Panc1 (cell line): ENCODE data around the gene ZNF443. TPM values are rescaled to one million over a fixed set of nuclear protein-coding genes. Genes with fewer than 3 reads are reported as not detected.
"Not testable (repeated sequence)": the region's sequence is repeated elsewhere in the genome, so short reads cannot be mapped to it uniquely, and the experiment has no call there.

Experiments
- ATAC-seq: fragments of 200-7000 bp; cut with Tn5 transposase; 2 replicates; pipeline ENCODE4 v1.9.1; 2020; ENCODE audit warnings: mild to moderate bottlenecking, moderate library complexity
- BruUV-seq: library from RNA; stranded (reverse); fragments of 400-500 nt; replicated peaks from 2 replicates; lab custom pipeline; 2021; lab: Mats Ljungman, UMichigan
- CTCF ChIA-PET: fragments of 300-600 bp; sonication (Branson Sonifier 250); formaldehyde crosslinking; loops from one replicate; lab custom pipeline; 2022; ENCODE audit warnings: antibody characterized with exemption; lab: Charles Lee
- POLR2A ChIA-PET: fragments of 300-600 bp; sonication (Branson Sonifier 250); formaldehyde crosslinking; loops from one replicate; lab custom pipeline; 2022; ENCODE audit warnings: antibody characterized with exemption; lab: Charles Lee
- DNase-seq: peaks from one replicate; pipeline ENCODE4 v3.0.0-alpha.2; 2010; ENCODE audit warnings: low read depth, low spot score
- H3K27ac ChIP-seq: 2 replicates; pipeline ENCODE4 v1.5.1; 2011; ENCODE audit warnings: mild to moderate bottlenecking, low read length, inconsistent platforms
- H3K27me3 ChIP-seq: fragments of 200-500 bp; sonication (Bioruptor generic); 2 replicates; pipeline ENCODE4 v1.6.0; 2014; ENCODE audit warnings: low read length, inconsistent platforms; ENCODE audit not compliant: control insufficient read depth, insufficient read depth
- H3K36me3 ChIP-seq: fragments of 200-500 bp; sonication (Bioruptor generic); 2 replicates; pipeline ENCODE4 v1.5.1; 2014; ENCODE audit warnings: inconsistent platforms, mild to moderate bottlenecking, low read length, moderate library complexity; ENCODE audit not compliant: control insufficient read depth, insufficient read depth
- H3K4me1 ChIP-seq: 2 replicates; pipeline ENCODE4 v1.5.1; 2011; ENCODE audit warnings: inconsistent platforms, mild to moderate bottlenecking, low read length, moderate library complexity; ENCODE audit not compliant: control insufficient read depth, insufficient read depth
- H3K4me3 ChIP-seq, 2 experiments: 2 replicates each; pipeline ENCODE4 v1.5.1; 2011 to 2012; ENCODE audit warnings: low read depth in 2 of 2, low read length in 2 of 2, mild to moderate bottlenecking in 2 of 2, inconsistent platforms in 1 of 2, moderate library complexity in 1 of 2
- H3K9me3 ChIP-seq: fragments of 200-500 bp; sonication (Bioruptor generic); 2 replicates; pipeline ENCODE4 v1.5.1; 2014; ENCODE audit warnings: low read depth, mild to moderate bottlenecking, inconsistent platforms, low read length, moderate library complexity; ENCODE audit not compliant: control insufficient read depth, insufficient read depth
- POLR2AphosphoS5 ChIP-seq: IDR thresholded peaks from 2 replicates; pipeline ENCODE4 v1.6.1; 2012; ENCODE audit warnings: mild to moderate bottlenecking, low read depth, low read length, moderate library complexity
- SIN3A ChIP-seq: IDR thresholded peaks from 2 replicates; pipeline ENCODE4 v1.6.1; 2012; ENCODE audit warnings: low read depth, mild to moderate bottlenecking, low read length, moderate library complexity, borderline replicate concordance; ENCODE audit not compliant: insufficient read depth
- TCF7L2 ChIP-seq: IDR thresholded peaks from 2 replicates; pipeline ENCODE4 v1.6.1; 2011; ENCODE audit warnings: mild to moderate bottlenecking, low read depth, low read length, inconsistent platforms
- in situ Hi-C: cut with HindIII; loops from 2 replicates; pipeline ENCODE4 v1.10.0; 2016; ENCODE audit warnings: low sequenced_read_pairs, low pct_unique_long_range_greater_than_20kb
- intact Hi-C: fragments of 100-400 bp; cut with micrococcal nuclease; formaldehyde crosslinking; loops from one replicate; pipeline ENCODE4 v1.10.0; 2022; ENCODE audit not compliant: unreplicated experiment
- total RNA-seq: library from RNA; stranded (reverse); gene quantifications from one replicate; pipeline ENCODE4 v1.2.1, GENCODE V29; 2021; ENCODE audit not compliant: unreplicated experiment
- TF ChIP-seq, protein P1 (sequence below): fragments of 450-650 bp; IDR thresholded peaks from 2 replicates; pipeline ENCODE4 v1.5.1; 2017; ENCODE audit warnings: mild to moderate bottlenecking
- TF ChIP-seq, protein P2 (sequence below), 2 experiments: IDR thresholded peaks; 2 replicates each; pipeline ENCODE4 v1.6.1; 2011 to 2012; ENCODE audit warnings: low read depth in 2 of 2, control low read depth in 1 of 2, low read length in 1 of 2, mild to moderate bottlenecking in 1 of 2, moderate library complexity in 1 of 2; ENCODE audit not compliant: insufficient read depth in 1 of 2

ZNF443 gene
- total RNA-seq, 1 experiment from 2014 or later, result 6.0 TPM

DNA sequence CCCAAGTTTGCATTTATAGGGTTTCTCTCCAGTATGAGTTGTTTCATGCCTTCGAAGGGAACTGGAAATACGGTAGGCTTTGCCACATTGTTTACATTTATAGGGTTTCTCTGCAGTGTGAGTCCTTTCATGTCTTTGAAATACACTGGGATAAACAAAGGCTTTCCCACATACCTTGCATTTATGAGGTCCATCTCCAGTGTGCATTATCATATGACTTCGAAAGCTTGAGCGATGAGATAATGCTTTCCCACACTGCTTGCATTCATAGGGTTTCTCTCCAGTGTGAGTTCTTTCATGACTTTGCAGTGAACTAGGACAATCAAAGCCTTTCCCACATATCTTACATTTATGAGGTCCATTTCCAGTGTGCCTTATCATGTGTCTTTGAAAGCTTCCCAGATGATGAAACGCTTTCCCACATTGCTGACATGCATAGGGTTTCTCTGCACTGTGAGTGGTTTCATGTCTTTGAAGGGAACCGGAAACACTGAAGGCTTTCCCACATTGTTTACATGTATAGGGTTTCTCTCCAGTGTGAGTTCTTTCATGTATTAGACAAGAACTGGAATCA, 10.0 kb downstream of the ZNF443 start:
- H3K4me1 ChIP-seq, H3K27ac ChIP-seq, POLR2A ChIA-PET, H3K27me3 ChIP-seq, H3K4me3 ChIP-seq, in situ Hi-C loops, H3K36me3 ChIP-seq, intact Hi-C loops, ATAC-seq, CTCF ChIA-PET, DNase-seq: not testable (repeated sequence)
- H3K9me3 ChIP-seq, result peaks cover 18% of the 10 kb centered on the region; the same call in 1 of the 2 replicates
- TSS peak; percentile 6 for BruUV-seq

DNA sequence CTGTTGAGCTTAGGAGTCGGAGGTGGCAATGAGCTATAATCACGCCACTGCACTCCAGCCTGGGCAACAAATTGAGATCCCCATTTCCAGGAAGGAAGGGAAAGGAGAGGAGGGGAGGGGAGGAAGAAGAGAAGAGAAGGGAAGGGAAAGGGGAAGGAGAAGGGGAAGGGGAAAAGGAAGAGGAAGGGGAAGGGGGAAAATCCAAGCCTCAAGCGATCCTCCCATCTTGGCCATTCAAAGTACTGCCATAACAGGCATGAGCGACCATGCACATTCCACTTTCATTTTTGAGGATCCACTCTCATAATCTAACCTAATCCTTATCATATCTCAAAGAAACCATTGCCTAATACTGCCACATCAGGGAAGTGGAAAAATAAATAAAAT, 14.9 kb downstream of the ZNF443 start:
- in situ Hi-C loops, result no loop called here
- no peaks in the 10 kb centered on the region for H3K36me3 ChIP-seq
- POLR2A ChIA-PET, result no interaction called here

DNA sequence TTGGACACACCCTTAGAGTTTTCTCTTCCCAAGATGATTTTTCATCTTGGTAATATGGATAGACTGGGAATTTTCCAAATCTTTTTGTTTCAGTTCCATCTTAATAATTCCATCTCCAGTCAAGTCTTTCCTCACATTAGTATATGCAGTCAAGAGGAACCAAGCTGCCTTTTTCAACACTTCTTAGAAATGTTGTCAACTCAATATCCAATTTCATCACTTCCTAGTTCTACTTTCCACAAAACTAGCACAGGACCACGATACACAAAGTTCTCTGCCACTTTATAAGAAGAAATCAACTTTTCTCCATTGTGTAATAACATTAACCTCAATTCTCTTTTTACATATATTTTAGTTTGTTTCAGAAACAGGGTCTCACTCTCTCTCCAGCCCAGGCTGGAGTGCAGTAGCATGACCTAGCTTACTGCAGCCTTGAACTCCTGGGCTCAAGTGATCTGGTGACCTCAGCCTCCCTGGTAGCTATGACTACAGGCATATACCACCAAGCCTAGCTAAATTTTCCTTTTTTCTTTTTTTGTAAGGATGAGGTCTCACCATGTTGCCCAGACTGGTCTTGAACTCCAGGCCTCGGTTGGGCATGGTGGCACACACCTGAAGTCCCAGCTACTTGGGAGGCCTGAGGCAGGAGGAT, 15.5 kb downstream of the ZNF443 start:
- H3K4me3 ChIP-seq, result no peak overlapping the region
- POLR2A ChIA-PET, result no interaction called here
- H3K27ac ChIP-seq, result no peak overlapping the region
- TF ChIP-seq TCF7L2, result no peak
- TF ChIP-seq, protein P1, sequence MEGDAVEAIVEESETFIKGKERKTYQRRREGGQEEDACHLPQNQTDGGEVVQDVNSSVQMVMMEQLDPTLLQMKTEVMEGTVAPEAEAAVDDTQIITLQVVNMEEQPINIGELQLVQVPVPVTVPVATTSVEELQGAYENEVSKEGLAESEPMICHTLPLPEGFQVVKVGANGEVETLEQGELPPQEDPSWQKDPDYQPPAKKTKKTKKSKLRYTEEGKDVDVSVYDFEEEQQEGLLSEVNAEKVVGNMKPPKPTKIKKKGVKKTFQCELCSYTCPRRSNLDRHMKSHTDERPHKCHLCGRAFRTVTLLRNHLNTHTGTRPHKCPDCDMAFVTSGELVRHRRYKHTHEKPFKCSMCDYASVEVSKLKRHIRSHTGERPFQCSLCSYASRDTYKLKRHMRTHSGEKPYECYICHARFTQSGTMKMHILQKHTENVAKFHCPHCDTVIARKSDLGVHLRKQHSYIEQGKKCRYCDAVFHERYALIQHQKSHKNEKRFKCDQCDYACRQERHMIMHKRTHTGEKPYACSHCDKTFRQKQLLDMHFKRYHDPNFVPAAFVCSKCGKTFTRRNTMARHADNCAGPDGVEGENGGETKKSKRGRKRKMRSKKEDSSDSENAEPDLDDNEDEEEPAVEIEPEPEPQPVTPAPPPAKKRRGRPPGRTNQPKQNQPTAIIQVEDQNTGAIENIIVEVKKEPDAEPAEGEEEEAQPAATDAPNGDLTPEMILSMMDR, result no peak
- no peak for TF ChIP-seq SIN3A
- TF ChIP-seq, protein P2, sequence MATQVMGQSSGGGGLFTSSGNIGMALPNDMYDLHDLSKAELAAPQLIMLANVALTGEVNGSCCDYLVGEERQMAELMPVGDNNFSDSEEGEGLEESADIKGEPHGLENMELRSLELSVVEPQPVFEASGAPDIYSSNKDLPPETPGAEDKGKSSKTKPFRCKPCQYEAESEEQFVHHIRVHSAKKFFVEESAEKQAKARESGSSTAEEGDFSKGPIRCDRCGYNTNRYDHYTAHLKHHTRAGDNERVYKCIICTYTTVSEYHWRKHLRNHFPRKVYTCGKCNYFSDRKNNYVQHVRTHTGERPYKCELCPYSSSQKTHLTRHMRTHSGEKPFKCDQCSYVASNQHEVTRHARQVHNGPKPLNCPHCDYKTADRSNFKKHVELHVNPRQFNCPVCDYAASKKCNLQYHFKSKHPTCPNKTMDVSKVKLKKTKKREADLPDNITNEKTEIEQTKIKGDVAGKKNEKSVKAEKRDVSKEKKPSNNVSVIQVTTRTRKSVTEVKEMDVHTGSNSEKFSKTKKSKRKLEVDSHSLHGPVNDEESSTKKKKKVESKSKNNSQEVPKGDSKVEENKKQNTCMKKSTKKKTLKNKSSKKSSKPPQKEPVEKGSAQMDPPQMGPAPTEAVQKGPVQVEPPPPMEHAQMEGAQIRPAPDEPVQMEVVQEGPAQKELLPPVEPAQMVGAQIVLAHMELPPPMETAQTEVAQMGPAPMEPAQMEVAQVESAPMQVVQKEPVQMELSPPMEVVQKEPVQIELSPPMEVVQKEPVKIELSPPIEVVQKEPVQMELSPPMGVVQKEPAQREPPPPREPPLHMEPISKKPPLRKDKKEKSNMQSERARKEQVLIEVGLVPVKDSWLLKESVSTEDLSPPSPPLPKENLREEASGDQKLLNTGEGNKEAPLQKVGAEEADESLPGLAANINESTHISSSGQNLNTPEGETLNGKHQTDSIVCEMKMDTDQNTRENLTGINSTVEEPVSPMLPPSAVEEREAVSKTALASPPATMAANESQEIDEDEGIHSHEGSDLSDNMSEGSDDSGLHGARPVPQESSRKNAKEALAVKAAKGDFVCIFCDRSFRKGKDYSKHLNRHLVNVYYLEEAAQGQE (IDR thresholded peaks at IDR 0.05; ENCODE audit: insufficient read depth in 1 of 2, low read depth in 2 of 2, low read length in 1 of 2), result no peak
- no peak for TF ChIP-seq POLR2AphosphoS5
- DNase-seq, result no peak
- intact Hi-C loops, result no loop called here
- no peaks in the 10 kb centered on the region for H3K27me3 ChIP-seq
- no peak for ATAC-seq
- H3K9me3 ChIP-seq, result peaks cover 5% of the 10 kb centered on the region; the same call in 1 of the 2 replicates
- no peaks in the 10 kb centered on the region for H3K4me1 ChIP-seq
- CTCF ChIA-PET, result no interaction called here
- H3K36me3 ChIP-seq, result no peaks in the 10 kb centered on the region
- BruUV-seq, result no TSS peak
- in situ Hi-C loops, result no loop called here

More for the DNA sequence above, 14.9 kb downstream of the ZNF443 start:
- BruUV-seq, result no TSS peak
- ATAC-seq, result no peak
- Histone ChIP-seq H3K27me3 (no peaks in the 10 kb centered on the region), H3K27ac (no peak overlapping the region), H3K4me3 (no peak overlapping the region), H3K4me1 (no peaks in the 10 kb centered on the region), H3K9me3 (peaks cover 6% of the 10 kb centered on the region; the same call in 1 of the 2 replicates)
- intact Hi-C loops, result no loop called here
- CTCF ChIA-PET, result no interaction called here
- TF ChIP-seq, protein P2 (IDR thresholded peaks at IDR 0.05; ENCODE audit: insufficient read depth in 1 of 2, low read depth in 2 of 2, low read length in 1 of 2), result no peak
- TF ChIP-seq SIN3A, result no peak
- TF ChIP-seq TCF7L2, result no peak
- TF ChIP-seq POLR2AphosphoS5, result no peak
- no peak for DNase-seq

DNA sequence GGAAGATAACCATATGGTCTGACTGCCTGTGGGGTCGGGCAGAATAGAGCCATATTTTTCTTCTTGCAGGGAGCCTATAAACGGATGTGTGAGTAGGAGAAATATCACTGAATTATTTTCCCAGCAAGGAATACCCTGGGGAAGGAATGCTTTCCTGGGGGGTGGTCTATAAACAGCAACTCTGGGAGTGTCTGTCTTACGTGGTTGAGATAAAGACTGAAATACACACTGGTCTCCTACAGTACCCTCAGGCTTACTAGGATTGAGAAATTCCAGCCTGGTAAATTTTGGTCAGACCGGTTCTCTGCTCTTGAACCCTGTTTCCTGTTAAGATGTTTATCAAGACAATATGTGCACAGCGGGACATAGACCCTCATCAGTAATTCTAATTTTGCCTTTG, 23.5 kb downstream of the ZNF443 start:
- H3K4me1 ChIP-seq, intact Hi-C loops, BruUV-seq, H3K27ac ChIP-seq, POLR2A ChIA-PET, H3K36me3 ChIP-seq, in situ Hi-C loops, H3K9me3 ChIP-seq, ATAC-seq, DNase-seq, H3K27me3 ChIP-seq, H3K4me3 ChIP-seq, CTCF ChIA-PET: not testable (repeated sequence)
